GM21528 (cell line): ENCODE data around the gene SYNJ2BP.

ENCODE experiments used
- ATAC-seq: cut with Tn5 transposase; IDR thresholded peaks from one replicate; pipeline ENCODE4 v1.9.1; 2021; ENCODE audit warnings: mild to moderate bottlenecking, moderate library complexity; ENCODE audit not compliant: unreplicated experiment, low FRiP score

SYNJ2BP gene

DNA sequence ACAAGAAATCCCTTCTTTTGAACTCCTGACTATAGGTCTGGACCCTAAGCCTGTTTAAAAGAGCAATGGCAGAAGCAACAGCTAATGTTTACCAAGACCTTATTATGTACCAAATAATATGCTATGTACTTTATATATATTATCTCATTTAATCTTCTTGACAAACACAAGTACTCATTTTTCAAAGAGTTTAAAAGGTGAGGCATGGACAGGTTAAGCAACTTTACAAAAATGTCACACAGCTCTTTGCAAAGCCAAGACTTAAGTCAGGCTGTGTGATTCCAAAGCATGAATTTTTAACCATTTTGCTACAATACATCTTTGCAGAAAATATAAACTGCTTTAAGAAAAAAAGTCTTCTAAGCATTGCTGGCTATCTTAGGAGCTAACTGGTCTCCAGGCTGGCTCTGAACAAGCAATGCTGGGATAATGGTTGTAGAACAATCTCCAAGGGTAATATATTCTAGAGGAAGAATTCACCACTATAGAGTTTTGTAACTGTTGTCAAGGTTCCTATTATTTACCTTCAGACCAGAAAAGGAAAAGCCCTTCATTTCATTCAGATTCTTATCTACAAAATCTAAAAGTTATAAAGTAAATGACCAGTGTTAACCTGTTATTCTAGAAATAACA, 22.1 kb downstream of the SYNJ2BP start:
- ATAC-seq: no peak

DNA sequence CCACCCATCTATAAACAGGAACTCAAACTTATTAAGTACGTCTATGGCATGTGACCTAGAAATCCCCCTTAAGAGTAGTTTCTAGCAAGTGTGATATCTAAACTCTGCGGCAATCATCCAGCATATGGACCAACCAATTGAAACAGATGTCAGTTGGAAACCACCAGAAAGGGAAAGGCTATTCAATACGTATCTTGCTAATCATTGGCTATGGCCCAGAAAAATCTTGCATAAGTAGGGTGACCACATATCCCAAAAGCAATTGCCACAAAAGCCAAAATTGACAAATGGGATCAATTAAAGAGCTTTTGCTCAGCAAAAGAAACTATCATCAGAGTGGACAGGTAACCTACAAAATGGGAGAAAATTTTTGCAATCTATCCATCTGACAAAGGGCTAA, 24.2 kb downstream of the SYNJ2BP start:
- no peak for ATAC-seq

DNA sequence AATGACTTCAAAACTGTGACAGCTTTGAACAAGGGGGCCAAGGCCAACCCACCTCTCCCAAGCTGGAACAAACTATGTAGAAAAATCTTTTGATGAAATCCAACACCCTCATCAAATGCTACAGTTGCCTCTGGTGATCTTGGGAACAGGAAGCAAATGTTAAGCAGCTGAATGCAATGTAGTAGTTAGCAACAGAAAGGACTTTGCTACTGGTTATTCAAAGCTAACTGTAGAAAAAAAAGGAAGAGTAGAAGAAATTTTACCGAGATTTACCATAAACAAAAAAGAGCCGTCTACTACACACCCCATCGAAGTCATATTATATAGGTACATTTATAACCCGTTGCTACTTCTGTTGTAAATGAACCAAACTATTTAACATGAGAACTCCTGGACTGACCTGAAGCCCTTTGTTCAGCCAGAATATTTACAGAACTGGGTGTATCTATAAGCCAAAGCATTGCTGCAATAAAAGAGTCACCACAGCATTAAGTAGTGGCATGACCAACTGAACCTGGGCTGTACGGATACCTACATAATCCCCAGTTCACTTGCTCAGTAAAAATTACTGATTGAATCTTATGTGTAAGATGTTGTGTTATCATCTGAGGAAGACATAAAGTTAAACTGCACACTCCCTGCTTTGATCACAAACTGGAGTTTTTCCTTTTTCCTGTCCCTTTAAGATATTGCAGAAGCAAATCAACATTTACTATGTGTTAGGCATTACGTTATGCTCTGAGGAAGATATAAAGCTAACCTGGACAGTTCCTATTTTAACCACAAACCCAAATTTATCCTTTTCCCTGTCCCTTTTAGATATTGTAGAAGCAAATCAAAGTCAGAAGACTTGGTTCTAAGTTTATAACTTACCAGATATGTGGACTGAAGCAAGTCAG, 25.1 kb downstream of the SYNJ2BP start:
- no peak for ATAC-seq

DNA sequence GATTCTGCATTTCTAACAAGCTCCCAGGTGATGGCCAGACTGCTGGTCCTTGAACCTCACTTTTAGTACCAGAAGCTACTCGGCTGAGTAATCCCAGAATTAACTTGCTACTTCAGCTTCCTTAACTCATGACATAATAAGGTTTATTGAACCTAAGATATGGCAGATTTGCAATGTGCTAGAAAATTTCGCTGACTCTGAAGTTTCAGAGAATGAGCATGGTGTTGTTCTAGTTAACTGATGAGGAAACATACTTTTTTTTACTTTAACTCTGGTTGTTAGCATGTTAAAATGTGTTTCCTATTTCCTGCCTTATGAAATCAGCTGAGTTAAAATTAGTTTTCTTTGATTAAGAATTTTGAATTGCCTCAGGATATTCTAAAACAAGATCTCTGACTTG, 34.4 kb downstream of the SYNJ2BP start:
- ATAC-seq: no peak

DNA sequence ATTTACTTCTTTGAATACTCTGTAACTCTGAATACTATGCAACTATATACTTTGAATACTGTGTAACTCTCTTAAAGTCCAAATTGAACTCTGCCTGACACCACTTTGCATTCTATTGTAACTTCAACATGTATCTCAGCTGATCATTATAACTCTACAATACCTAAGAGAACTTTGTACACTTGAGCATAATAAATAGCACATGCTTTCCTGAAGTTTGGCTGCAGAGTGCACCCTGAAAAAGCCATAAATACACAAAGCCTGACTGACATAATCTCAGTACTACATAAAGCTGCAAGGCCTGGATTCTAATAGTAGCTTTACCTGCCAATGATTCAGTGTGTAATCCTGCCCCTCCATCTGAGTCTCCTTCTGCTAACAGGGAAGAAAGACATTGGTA, 36.1 kb downstream of the SYNJ2BP start:
- no peak for ATAC-seq

DNA sequence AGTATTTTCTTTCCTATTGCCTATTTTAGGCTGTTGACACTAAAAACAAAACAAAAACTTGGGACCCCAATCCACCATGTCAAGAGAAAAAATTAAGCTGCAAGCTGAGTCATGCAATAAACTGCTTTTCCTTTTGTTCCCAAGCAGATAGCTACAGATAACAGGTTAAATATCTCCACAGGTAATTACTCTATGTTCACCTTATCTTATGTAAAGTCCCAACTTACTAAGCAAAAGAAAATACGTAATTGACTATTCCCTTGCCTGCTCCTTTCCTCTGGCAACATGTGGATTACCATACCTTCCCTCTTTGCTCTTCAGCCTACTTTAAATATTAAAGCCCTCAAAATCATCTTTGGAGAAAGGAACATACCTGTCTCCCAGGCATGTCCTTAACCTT, 38.2 kb downstream of the SYNJ2BP start:
- ATAC-seq: no peak
